Measurements from ENCODE around the gene SMIM24.
"Not testable (repeated sequence)": the region's sequence is repeated elsewhere in the genome, so short reads cannot be mapped to it uniquely, and the experiment has no call there.

The SMIM24 gene

GRCh38 chr19:3441089-3441985 is 39.0 kb downstream of the SMIM24 start:
- intact Hi-C loops (cut with DNase I), result no loop called here
- no peak for DNase-seq

DNA sequence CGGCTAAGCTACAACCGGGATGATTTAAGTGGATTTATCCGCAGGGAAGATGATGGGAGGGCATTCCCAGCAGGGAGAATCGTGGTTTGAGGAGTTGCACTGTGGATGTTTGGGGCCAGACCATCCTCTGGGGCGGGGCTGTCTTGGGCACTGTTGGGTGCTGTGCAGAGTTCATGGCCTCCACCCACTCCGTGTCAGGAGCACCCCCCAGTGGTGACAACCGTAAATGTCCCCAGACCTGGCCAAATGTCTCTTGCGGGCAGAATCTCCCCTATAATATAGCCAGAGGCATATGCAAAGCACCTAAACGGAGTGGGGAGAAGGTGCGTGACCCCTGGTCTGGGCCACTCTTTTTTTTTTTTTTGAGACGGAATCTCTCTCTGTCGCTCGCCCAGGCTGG is 40.2 kb downstream of the SMIM24 start:
- intact Hi-C loops (cut with DNase I), result no loop called here
- peak in 2 of 10 donors; percentile 26 to 50 for DNase-seq

DNA sequence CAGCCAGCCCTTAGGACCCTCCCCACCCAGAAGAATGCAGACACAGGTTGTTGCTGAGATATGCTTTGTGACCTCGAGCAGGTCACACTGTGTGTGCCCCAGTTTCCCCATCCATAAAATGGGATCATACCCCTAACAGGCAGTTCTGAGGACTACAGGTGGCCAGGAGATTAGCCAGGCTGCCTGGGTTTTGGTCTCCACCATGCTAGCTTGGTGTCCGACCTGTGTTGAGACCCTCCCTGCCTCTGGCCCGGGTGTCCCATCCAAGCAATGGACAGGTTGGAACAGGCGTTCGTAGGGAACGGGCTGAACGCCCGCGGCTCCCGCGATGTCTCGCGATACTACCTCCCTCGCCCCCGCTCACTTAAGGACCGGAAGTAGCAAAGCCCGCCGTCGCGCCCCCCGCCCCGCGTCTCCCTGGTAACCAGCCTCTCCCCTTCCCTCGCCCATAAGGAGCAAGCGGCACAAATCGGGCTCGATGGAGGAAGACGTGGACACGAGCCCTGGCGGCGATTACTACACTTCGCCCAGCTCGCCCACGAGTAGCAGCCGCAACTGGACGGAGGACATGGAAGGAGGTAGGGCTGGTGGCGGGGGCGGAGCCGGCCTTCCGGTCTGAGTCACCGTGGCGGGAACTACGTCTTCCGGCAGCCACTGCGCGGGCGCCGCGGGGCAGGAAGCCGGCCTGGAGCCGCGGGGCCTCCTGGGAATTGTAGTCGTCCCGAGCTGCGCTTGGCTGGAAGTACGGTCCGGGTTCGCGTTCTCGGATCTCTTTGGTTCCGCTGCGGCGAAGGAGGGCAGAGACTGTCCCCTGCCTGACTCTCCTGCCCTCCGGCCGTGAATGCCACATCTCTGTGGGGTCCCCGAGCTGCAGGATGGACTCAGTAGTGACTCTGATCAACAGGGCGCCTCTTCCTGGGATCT is 45.4 kb downstream of the SMIM24 start:
- intact Hi-C loops (cut with DNase I), result no loop called here
- peak; percentile 89 to 100 (median 94) for DNase-seq

DNA sequence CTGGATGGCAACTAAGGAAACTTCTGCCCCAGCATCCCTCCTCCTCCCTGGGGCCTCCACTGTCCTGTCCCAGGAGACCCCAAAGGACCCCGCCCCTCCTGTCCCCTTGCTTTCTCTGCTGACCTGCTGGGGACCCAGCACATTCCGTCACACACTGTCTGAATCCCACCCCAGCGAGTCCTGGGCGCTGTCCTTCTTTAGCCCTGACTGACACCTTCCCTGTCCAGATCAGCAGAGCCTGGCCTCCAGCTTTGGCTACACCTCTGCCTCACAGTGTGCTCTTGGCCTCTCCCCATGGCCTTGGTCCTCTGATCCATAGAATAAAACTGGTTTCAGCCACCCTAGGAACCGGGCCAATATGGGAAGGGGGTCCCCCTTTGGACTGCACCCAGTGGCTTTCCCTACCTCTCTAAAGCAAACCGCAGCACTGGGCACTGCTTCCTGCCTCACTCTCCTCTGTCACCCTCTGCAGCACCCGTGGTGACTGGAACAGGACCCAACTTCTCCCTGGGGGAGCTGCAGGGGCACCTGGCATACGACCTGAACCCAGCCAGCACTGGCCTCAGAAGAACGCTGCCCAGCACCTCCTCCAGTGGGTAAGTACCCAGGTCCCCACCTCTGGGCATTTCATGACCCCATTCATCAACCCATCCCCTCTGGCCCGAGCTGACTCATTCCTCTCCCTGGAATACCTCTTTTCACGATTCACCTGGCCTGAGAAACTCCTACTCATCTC is 46.4 kb downstream of the SMIM24 start:
- intact Hi-C loops (cut with DNase I), result no loop called here

GRCh38 chr19:3433313-3433712 is 47.0 kb downstream of the SMIM24 start:
- no peak for DNase-seq
- intact Hi-C loops (cut with DNase I), result no loop called here

More for the DNA sequence above, 46.4 kb downstream of the SMIM24 start:
- DNase-seq, result no peak

DNA sequence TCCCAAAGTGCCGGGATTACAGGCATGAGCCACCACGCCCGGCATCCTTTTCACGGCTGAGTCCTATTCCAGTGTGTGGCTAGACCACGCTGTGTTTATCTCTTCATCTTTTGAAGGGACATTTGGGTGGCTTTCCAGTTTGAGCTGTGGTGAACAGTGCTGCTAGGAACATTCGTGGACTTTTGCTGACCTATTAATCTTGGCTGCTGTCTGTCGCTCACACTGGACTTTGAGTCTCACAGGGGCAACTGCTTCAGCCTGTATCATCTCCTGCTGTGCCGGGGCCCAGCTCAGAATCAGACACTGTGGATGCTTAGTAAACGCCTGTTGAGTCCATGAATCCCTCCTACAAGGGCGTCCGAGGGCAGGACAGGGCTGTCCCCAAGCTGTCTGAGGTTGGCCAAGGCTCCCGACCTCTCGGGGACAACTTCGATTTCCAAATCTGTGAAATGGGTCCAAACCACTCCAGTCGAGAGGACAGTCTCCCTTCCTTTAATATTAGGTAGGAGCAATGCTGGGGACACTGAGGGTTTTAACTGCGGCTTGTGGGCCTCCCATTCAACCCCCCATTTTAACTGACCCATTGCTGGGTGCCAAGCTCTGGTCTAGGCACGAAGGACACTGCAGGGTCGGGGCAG is 48.4 kb downstream of the SMIM24 start:
- no peak for DNase-seq
- intact Hi-C loops (cut with DNase I), result no loop called here

- DNase-seq; intact Hi-C loops (cut with DNase I): not testable (repeated sequence)
These were observed 50.0 kb downstream of the SMIM24 start for GRCh38 chr19:3430366-3430680.

DNA sequence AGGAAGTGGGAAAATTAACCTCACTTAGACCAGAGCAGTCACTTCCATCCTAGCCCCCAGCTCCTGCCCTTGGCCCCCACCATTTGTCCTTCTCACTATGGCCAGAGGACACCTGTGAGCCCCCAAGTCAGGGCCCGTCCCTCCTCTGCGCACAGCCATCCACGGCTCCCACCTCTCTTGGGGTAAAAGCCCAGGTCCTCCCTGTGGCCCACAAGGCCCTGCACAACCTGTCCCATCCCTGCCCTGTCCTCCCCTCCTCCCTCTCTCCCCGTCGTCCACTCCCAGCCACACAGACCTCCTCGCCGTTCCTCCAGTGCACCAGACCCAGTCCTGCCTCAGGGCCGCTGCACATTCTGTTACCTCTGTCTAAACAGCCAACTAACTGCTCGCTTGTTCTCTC is 53.9 kb downstream of the SMIM24 start:
- no peak for DNase-seq
- intact Hi-C loops (cut with DNase I), result loop anchor here (5.0 kb wide), 2 partner anchors 64 to 79 kb away; no protein-coding TSS in a partner anchor

Data from posterior cingulate gyrus (tissue), 11 donors.